IMR-90 (cell line): ENCODE measurements around the gene TRAPPC10. TPM values are rescaled to one million over a fixed set of nuclear protein-coding genes. Genes with fewer than 3 reads are reported as not detected.

Experiments used
- ATAC-seq: fragments of 200-7000 bp; cut with Tn5 transposase; 2 replicates; pipeline ENCODE4 v1.9.1; 2020; ENCODE audit warnings: low read depth, mild to moderate bottlenecking, moderate library complexity
- BruUV-seq: library from RNA; stranded (reverse); fragments of 400-500 nt; replicated peaks from 2 replicates; lab custom pipeline; 2021; lab: Mats Ljungman, UMichigan
- CTCF ChIA-PET: fragments of 300-600 bp; formaldehyde crosslinking; extraction: SDS; loops from one replicate; lab custom pipeline; 2021; ENCODE audit warnings: antibody characterized with exemption; lab: Yijun Ruan, JAX
- POLR2A ChIA-PET: fragments of 300-600 bp; sonication (Branson Sonifier 250); formaldehyde crosslinking; loops from one replicate; lab custom pipeline; 2022; ENCODE audit warnings: antibody characterized with exemption; ENCODE audit not compliant: unreplicated experiment; lab: Charles Lee
- DNase-seq: peaks from one replicate; pipeline ENCODE4 v3.0.0; 2013
- H2AFZ ChIP-seq: replicated peaks from 2 replicates; pipeline ENCODE3; 2013; ENCODE audit warnings: low read length, mild to moderate bottlenecking; ENCODE audit not compliant: poor library complexity
- H2AK5ac ChIP-seq: 2 replicates; pipeline ENCODE4 v1.6.1; 2013; ENCODE audit warnings: low read depth, low read length, inconsistent platforms
- H2AK9ac ChIP-seq: replicated peaks from 2 replicates; pipeline ENCODE3; 2013; ENCODE audit warnings: mild to moderate bottlenecking, low read depth, low read length, moderate library complexity; ENCODE audit not compliant: poor library complexity
- H2BK120ac ChIP-seq: 2 replicates; pipeline ENCODE4 v1.6.1; 2013; ENCODE audit warnings: low read depth, low read length, inconsistent platforms
- H2BK15ac ChIP-seq: 3 replicates; pipeline ENCODE4 v1.6.1; 2013; ENCODE audit warnings: low read depth, low read length, inconsistent platforms
- H2BK20ac ChIP-seq: 2 replicates; pipeline ENCODE4 v1.6.1; 2013; ENCODE audit warnings: low read depth, mild to moderate bottlenecking, inconsistent platforms, low read length, moderate library complexity
- H2BK5ac ChIP-seq: 2 replicates; pipeline ENCODE4 v1.6.1; 2013; ENCODE audit warnings: mild to moderate bottlenecking, low read depth, low read length, inconsistent platforms; ENCODE audit not compliant: poor library complexity, severe bottlenecking
- H3K14ac ChIP-seq: replicated peaks from 2 replicates; pipeline ENCODE4 v1.6.1; 2013; ENCODE audit warnings: low read depth, low read length, inconsistent platforms
- H3K18ac ChIP-seq: 2 replicates; pipeline ENCODE4 v1.6.1; 2013; ENCODE audit warnings: low read depth, low read length, control low read depth
- H3K23ac ChIP-seq: 2 replicates; pipeline ENCODE4 v1.6.1; 2013; ENCODE audit warnings: low read depth, low read length, inconsistent platforms
- H3K27ac ChIP-seq: 2 replicates; pipeline ENCODE4 v1.5.1; 2013; ENCODE audit warnings: mild to moderate bottlenecking, control low read depth, low read length; ENCODE audit not compliant: insufficient read depth
- H3K27me3 ChIP-seq: 2 replicates; pipeline ENCODE4 v1.6.1; 2013; ENCODE audit warnings: low read length; ENCODE audit not compliant: control insufficient read depth, insufficient read depth
- H3K36me3 ChIP-seq: 2 replicates; pipeline ENCODE4 v1.6.1; 2013; ENCODE audit warnings: low read length, mixed read lengths; ENCODE audit not compliant: control insufficient read depth, insufficient read depth
- H3K4ac ChIP-seq: 2 replicates; pipeline ENCODE4 v1.6.1; 2013; ENCODE audit warnings: low read depth, low read length, inconsistent platforms
- H3K4me1 ChIP-seq: 2 replicates; pipeline ENCODE4 v1.6.1; 2013; ENCODE audit warnings: low read length, mixed read lengths; ENCODE audit not compliant: control insufficient read depth, insufficient read depth
- H3K4me2 ChIP-seq: 2 replicates; pipeline ENCODE4 v1.6.1; 2013; ENCODE audit warnings: low read depth, mild to moderate bottlenecking, control low read depth, low read length, moderate library complexity
- H3K4me3 ChIP-seq: 2 replicates; pipeline ENCODE4 v1.5.1; 2013; ENCODE audit warnings: low read depth, mild to moderate bottlenecking, control low read depth, low read length, moderate library complexity; ENCODE audit not compliant: insufficient read depth
- H3K56ac ChIP-seq: 2 replicates; pipeline ENCODE4 v1.6.1; 2013; ENCODE audit warnings: low read length, inconsistent platforms; ENCODE audit not compliant: insufficient read depth; ENCODE audit errors: extremely low read depth
- H3K79me1 ChIP-seq, 2 experiments: 2 replicates each; pipeline ENCODE4 v1.6.1; 2013; ENCODE audit warnings: low read length in 2 of 2, inconsistent platforms in 1 of 2, low read depth in 1 of 2
- H3K9ac ChIP-seq: 2 replicates; pipeline ENCODE4 v1.6.1; 2013; ENCODE audit warnings: low read depth, low read length, control low read depth
- H3K9me1 ChIP-seq: 2 replicates; pipeline ENCODE4 v1.6.1; 2013; ENCODE audit warnings: low read length, inconsistent platforms; ENCODE audit not compliant: insufficient read depth
- H3K9me3 ChIP-seq: 2 replicates; pipeline ENCODE4 v1.6.1; 2013; ENCODE audit warnings: low read length; ENCODE audit not compliant: control insufficient read depth, insufficient read depth
- H4K20me1 ChIP-seq: 2 replicates; pipeline ENCODE4 v1.6.1; 2013; ENCODE audit warnings: low read length, inconsistent platforms; ENCODE audit not compliant: insufficient read depth
- H4K5ac ChIP-seq: 2 replicates; pipeline ENCODE4 v1.6.1; 2013; ENCODE audit warnings: mild to moderate bottlenecking, low read depth, low read length, control low read depth
- H4K8ac ChIP-seq, 2 experiments: 2 replicates each; pipeline ENCODE4 v1.6.1; 2013; ENCODE audit warnings: low read depth in 2 of 2, low read length in 2 of 2, control low read depth in 1 of 2, inconsistent platforms in 1 of 2
- H4K91ac ChIP-seq: 2 replicates; pipeline ENCODE4 v1.6.1; 2013; ENCODE audit warnings: low read depth, low read length, inconsistent platforms; ENCODE audit not compliant: insufficient read depth
- BHLHE40 ChIP-seq: fragments of 150-350 bp; IDR thresholded peaks from 2 replicates; pipeline ENCODE4 v1.6.1; 2016; ENCODE audit warnings: mild to moderate bottlenecking, low read depth, low read length
- CHD1 ChIP-seq: IDR thresholded peaks from 2 replicates; pipeline ENCODE4 v1.6.1; 2012; ENCODE audit warnings: low read depth, low read length, improper control_type of control experiment
- CTCF ChIP-seq: conservative IDR thresholded peaks from 2 replicates; pipeline ENCODE4 v1.5.1; 2012; ENCODE audit warnings: mild to moderate bottlenecking, low read depth, low read length, improper control_type of control experiment
- ELK1 ChIP-seq: fragments of 150-350 bp; IDR thresholded peaks from 2 replicates; pipeline ENCODE4 v1.6.1; 2016; ENCODE audit warnings: low read depth, mild to moderate bottlenecking, low read length, moderate library complexity, borderline replicate concordance
- MAFK ChIP-seq: IDR thresholded peaks from 2 replicates; pipeline ENCODE4 v1.6.1; 2012; ENCODE audit warnings: low read depth, low read length, improper control_type of control experiment
- SMC3 ChIP-seq: fragments of 150-350 bp; IDR thresholded peaks from 2 replicates; pipeline ENCODE4 v1.6.1; 2016; ENCODE audit warnings: low read depth, mild to moderate bottlenecking, antibody characterized with exemption, low read length, moderate library complexity
- USF2 ChIP-seq: fragments of 150-350 bp; IDR thresholded peaks from 2 replicates; pipeline ENCODE4 v1.6.1; 2017; ENCODE audit warnings: mild to moderate bottlenecking, antibody characterized with exemption, low read length, low read depth
- WGBS, 2 experiments: methylation state at CpG; one replicate each; pipeline versions ENCODE4 v1.1.5 to v1.1.7; 2013; ENCODE audit warnings: missing lambda C conversion rate in 2 of 2; ENCODE audit not compliant: insufficient read length in 1 of 2; ENCODE audit errors: extremely low coverage in 2 of 2; 5-methylcytosine and 5-hydroxymethylcytosine counted together
- dilution Hi-C: fragments of 300-500 bp; cut with HindIII; formaldehyde crosslinking; loops from one replicate; pipeline ENCODE4 v1.14.3; 2018; ENCODE audit warnings: low sequenced_read_pairs; ENCODE audit not compliant: unreplicated experiment
- in situ Hi-C: fragments of 300-500 bp; cut with MboI; formaldehyde crosslinking; loops from 3 replicates; pipeline ENCODE4 v1.14.3; 2019; ENCODE audit warnings: low sequenced_read_pairs, inconsistent platforms, mixed read lengths
- intact Hi-C: fragments of 100-400 bp; cut with micrococcal nuclease; formaldehyde crosslinking; loops from 2 replicates; pipeline ENCODE4 v1.10.0; 2022
- polyA plus RNA-seq, 3 experiments: library from polyadenylated mRNA; depleted of rRNA; stranded (reverse); fragments of >200 nt; gene quantifications; 2 replicates each; pipeline ENCODE4 v1.2.3, GENCODE V29; 2012; ENCODE audit warnings: low replicate concordance in 1 of 3
- total RNA-seq: library from RNA; depleted of rRNA; stranded (reverse); fragments of >200 nt; gene quantifications from 2 replicates; pipeline ENCODE4 v1.2.3, GENCODE V29; 2012

Gene TRAPPC10
- total and polyA plus RNA-seq, 2 of the 4 experiments (the other 2 are of a cell fraction) = 17.8 to 18.1 TPM

GRCh38 chr21:44011123-44011522 lies 986 bp upstream of the TRAPPC10 start:
- WGBS, 2 experiments = no CpG with 5 or more reads among the region's 9 CpGs

More at GRCh38 chr21:44011123-44011522, 986 bp upstream of the TRAPPC10 start:
- in situ Hi-C loops (no loop called here), dilution Hi-C loops (no loop called here), intact Hi-C loops (loop anchor here (5.0 kb wide), 1 partner anchor 41 kb away; no protein-coding TSS in a partner anchor)
- H2BK5ac ChIP-seq = no peak overlapping the region
- no peaks in the 10 kb centered on the region for H3K9me3 ChIP-seq
- peak overlapping the region; percentile 74; the same call in 1 of the 2 replicates for H3K9ac ChIP-seq
- no peaks in the 10 kb centered on the region for H3K27me3 ChIP-seq
- TSS peak; percentile 66 for BruUV-seq
- H3K4me3 ChIP-seq = peak overlapping the region; percentile 92
- H3K14ac ChIP-seq = 0 out of 2 replicates have a peak overlapping the region, but pooled peaks have one; percentile 21
- H3K4me2 ChIP-seq = peak overlapping the region; percentile 80
- ChIA-PET POLR2A (no interaction called here), CTCF (no interaction called here)
- peak overlapping the region; percentile 4 for H3K23ac ChIP-seq
- peak overlapping the region; percentile 51 for H4K5ac ChIP-seq
- peak overlapping the region; percentile 72 to 86 for H4K8ac ChIP-seq
- H3K79me1 ChIP-seq = peaks cover 7 to 30% of the 10 kb centered on the region in 2 experiments
- no peak overlapping the region for H3K56ac ChIP-seq
- no peaks in the 10 kb centered on the region for H3K36me3 ChIP-seq
- no peak for DNase-seq
- peaks cover 9% of the 10 kb centered on the region; the same call in 1 of the 2 replicates for H3K9me1 ChIP-seq
- peaks cover 29% of the 10 kb centered on the region for H4K20me1 ChIP-seq
- H2BK120ac ChIP-seq = no peak overlapping the region
- peak overlapping the region; percentile 31 for H2AK9ac ChIP-seq
- no peak overlapping the region for H3K18ac ChIP-seq
- peak overlapping the region; percentile 90 for H3K27ac ChIP-seq
- H4K91ac ChIP-seq = peak overlapping the region; percentile 91; the same call in 1 of the 2 replicates
- H2AFZ ChIP-seq = no peak overlapping the region
- H3K4me1 ChIP-seq = peaks cover 9% of the 10 kb centered on the region
- TF ChIP-seq CTCF = no peak
- no peak for TF ChIP-seq CHD1
- TF ChIP-seq USF2 = no peak
- TF ChIP-seq ELK1 = no peak
- no peak for TF ChIP-seq MAFK
- TF ChIP-seq BHLHE40 = no peak
- TF ChIP-seq SMC3 = no peak
- H2AK5ac ChIP-seq = peak overlapping the region; percentile 64; the same call in 1 of the 2 replicates
- peak overlapping the region; percentile 67 for H3K4ac ChIP-seq
- H2BK20ac ChIP-seq = no peak overlapping the region
- no peak for ATAC-seq
- no peak overlapping the region for H2BK15ac ChIP-seq
